Esophagus squamous epithelium (tissue), 5 donors: Measurements from ENCODE around the gene ZNF445. TPM values are rescaled to one million over a fixed set of nuclear protein-coding genes. Genes with fewer than 3 reads are reported as not detected.

Source experiments
- DNase-seq: peaks from one replicate; lab custom pipeline; 2025; lab: John Stamatoyannopoulos, UW
- H3K27ac ChIP-seq, 4 donors: fragments of 200-600 bp; sonication (generic); one replicate each; pipeline ENCODE4 v1.5.1; 2016 to 2019; ENCODE audit warnings: mild to moderate bottlenecking in 1 of 4
- H3K27me3 ChIP-seq, 4 donors: fragments of 200-600 bp; sonication (generic); 1 replicate in 3 of 4; 2 replicates in 1 of 4; pipeline versions ENCODE4 v1.5.1 to v1.6.0; 2017 to 2021; ENCODE audit warnings: antibody characterized with exemption in 1 of 4
- H3K36me3 ChIP-seq, 3 donors: fragments of 200-600 bp; sonication (generic); one replicate each; pipeline ENCODE4 v1.5.1; 2016 to 2019
- H3K4me1 ChIP-seq, 3 donors: fragments of 200-600 bp; sonication (generic); one replicate each; pipeline ENCODE4 v1.5.1; 2017 to 2019
- H3K4me3 ChIP-seq, 4 donors: fragments of 200-600 bp; sonication (generic); 1 replicate in 3 of 4; 2 replicates in 1 of 4; pipeline ENCODE4 v1.5.1; 2016 to 2019; ENCODE audit warnings: mild to moderate bottlenecking in 2 of 4, moderate library complexity in 1 of 4
- H3K9me3 ChIP-seq, 3 donors: fragments of 200-600 bp; sonication (generic); one replicate each; pipeline ENCODE4 v1.5.1; 2016 to 2019
- CTCF ChIP-seq, 6 experiments: fragments of 450-650 bp in 4 of 6; fragments of 200-600 bp in 2 of 6; sonication (generic) in 2 of 6; IDR thresholded peaks; one replicate each; pipeline ENCODE4 v1.5.1; 2016 to 2019; ENCODE audit warnings: antibody characterized with exemption in 6 of 6, mild to moderate bottlenecking in 4 of 6, moderate library complexity in 4 of 6
- POLR2A ChIP-seq, 4 donors: fragments of 450-650 bp; IDR thresholded peaks; one replicate each; pipeline ENCODE4 v1.6.1; 2017; ENCODE audit warnings: antibody characterized with exemption in 4 of 4, mild to moderate bottlenecking in 4 of 4, moderate library complexity in 3 of 4
- WGBS, 2 donors: methylation state at CpG; one replicate each; pipeline ENCODE4 v1.1.5; 2018; 5-methylcytosine and 5-hydroxymethylcytosine counted together
- intact Hi-C: fragments of 100-400 bp; cut with DNase I; formaldehyde crosslinking; loops from one replicate; pipeline ENCODE4 v1.15.0; 2022
- total RNA-seq, 4 donors: library from RNA; depleted of rRNA; stranded (reverse); fragments of >200 nt; gene quantifications; one replicate each; pipeline ENCODE4 v1.1.0, GENCODE V29; 2016
- donor health status: DM: yes; HTN: yes; CAD: no.

Gene ZNF445
- total RNA-seq, 4 donors from 2014 or later: 3.2 to 6.9 (median 4.6) TPM

DNA sequence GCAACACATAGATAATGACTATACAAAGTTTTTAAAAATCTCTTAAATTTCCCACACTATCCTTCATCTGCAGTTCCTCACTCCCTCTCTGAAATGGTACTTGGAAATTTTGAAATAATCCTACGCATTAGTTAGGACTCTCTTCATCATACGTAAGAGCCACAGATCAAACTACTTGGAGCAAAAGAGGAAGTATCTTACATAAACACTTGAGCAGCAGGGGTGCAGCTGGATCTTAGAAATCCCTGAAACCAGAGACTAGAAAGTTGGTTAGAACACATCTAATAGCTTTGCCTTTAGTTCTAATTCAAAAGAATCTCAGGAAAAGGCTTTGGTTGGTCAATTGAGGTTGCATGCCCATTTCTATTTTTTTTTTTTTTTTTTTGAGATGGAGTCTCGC lies 38.8 kb upstream of the ZNF445 start:
- Histone ChIP-seq H3K4me3 (no peak overlapping the region), H3K27me3 (peaks cover 0 to 18% (median 0%) of the 10 kb centered on the region in 4 donors), H3K4me1 (peaks cover 0 to 4% (median 3%) of the 10 kb centered on the region in 3 donors), H3K36me3 (no peaks in the 10 kb centered on the region), H3K9me3 (no peaks in the 10 kb centered on the region), H3K27ac (no peak overlapping the region)
- intact Hi-C loops: no loop called here
- no peak for DNase-seq
- TF ChIP-seq CTCF (IDR thresholded peaks at IDR 0.05) (no peak), POLR2A (IDR thresholded peaks at IDR 0.05) (no peak)
- 67 to 70% methylated on average over 2 of the region's 3 CpGs for WGBS, 2 donors

- H3K27me3 ChIP-seq: no peaks in the 10 kb centered on the region
- no peak overlapping the region for H3K27ac ChIP-seq
- intact Hi-C loops: no loop called here
- WGBS, 2 donors: 14 to 27% methylated on average over 2 to 3 of the region's 3 CpGs
- no peak for TF ChIP-seq CTCF (IDR thresholded peaks at IDR 0.05)
- no peak for TF ChIP-seq POLR2A (IDR thresholded peaks at IDR 0.05)
- DNase-seq: no peak
- H3K4me3 ChIP-seq: no peak overlapping the region
- H3K9me3 ChIP-seq: no peaks in the 10 kb centered on the region
- H3K36me3 ChIP-seq: no peaks in the 10 kb centered on the region
- H3K4me1 ChIP-seq: peaks cover 0 to 21% (median 12%) of the 10 kb centered on the region in 3 donors
These were observed 36.0 kb upstream of the ZNF445 start for GRCh38 chr3:44513513-44513912.

DNA sequence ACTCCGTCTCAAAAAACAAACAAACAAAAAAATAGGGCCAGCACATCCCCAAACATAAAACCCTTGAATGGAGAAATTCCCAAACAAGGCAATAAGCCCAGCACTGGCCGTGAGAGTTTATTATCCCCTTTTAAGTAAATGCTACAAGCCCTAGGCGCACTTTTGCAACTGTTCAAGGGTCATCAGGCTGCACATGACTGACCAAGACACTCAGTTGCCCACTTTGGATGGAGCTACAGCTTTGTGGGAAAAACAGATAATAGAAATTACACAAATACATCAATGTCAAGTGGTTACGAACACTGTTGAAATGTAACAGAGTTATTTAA lies 33.7 kb upstream of the ZNF445 start:
- no peaks in the 10 kb centered on the region for H3K27me3 ChIP-seq
- peak overlapping the region; percentile 86 to 94 (median 92) for H3K27ac ChIP-seq
- no peaks in the 10 kb centered on the region for H3K9me3 ChIP-seq
- 33 to 41% methylated on average over 4 of the region's 4 CpGs for whole genome bisulfite sequencing, 2 donors
- H3K4me3 ChIP-seq: peak overlapping the region; percentile 85 to 98 (median 92)
- intact Hi-C loops: no loop called here
- peaks cover 0 to 26% (median 14%) of the 10 kb centered on the region in 3 donors for H3K4me1 ChIP-seq
- TF ChIP-seq CTCF (IDR thresholded peaks at IDR 0.05) (no peak), POLR2A (IDR thresholded peaks at IDR 0.05) (no peak)
- peaks cover 0 to 13% (median 0%) of the 10 kb centered on the region in 3 donors for H3K36me3 ChIP-seq
- DNase-seq: no peak

GRCh38 chr3:44510000-44510368 lies 32.5 kb upstream of the ZNF445 start:
- WGBS, 2 donors: 0% methylated on average over 6 of the region's 6 CpGs
- peaks cover 0 to 24% (median 0%) of the 10 kb centered on the region in 3 donors for H3K36me3 ChIP-seq
- DNase-seq: no peak
- peak overlapping the region; percentile 85 to 98 (median 92) for H3K4me3 ChIP-seq
- TF ChIP-seq CTCF (IDR thresholded peaks at IDR 0.05) (no peak), POLR2A (IDR thresholded peaks at IDR 0.05) (no peak)
- H3K27ac ChIP-seq: peak overlapping the region; percentile 86 to 94 (median 92)
- H3K9me3 ChIP-seq: no peaks in the 10 kb centered on the region
- no peaks in the 10 kb centered on the region for H3K27me3 ChIP-seq
- H3K4me1 ChIP-seq: peaks cover 0 to 26% (median 14%) of the 10 kb centered on the region in 3 donors
- intact Hi-C loops: no loop called here

DNA sequence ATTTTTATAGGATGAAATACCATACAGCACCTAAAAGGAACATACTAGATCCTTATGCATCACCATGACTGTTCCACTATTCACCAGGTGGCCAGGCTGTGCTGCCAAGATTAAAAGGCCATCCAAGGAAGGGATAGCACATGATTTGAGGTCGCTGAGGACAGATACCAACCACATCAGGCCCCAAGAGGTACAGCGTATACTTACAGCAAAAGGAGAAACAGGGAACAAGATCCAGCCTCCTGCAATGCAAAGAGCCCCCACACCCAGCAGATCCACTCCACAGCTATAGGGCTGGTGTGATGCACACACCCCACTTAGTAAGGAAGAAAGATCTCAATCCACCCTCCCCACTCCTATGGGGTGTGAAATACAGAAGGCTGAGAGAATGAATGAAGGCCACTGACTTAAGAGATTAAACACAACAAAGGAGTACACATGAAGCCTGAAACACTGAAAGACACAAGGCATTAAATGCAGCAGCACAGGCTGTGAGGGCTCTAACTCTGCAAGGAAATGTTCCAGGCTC lies 32.0 kb upstream of the ZNF445 start:
- Histone ChIP-seq H3K36me3 (peaks cover 0 to 24% (median 0%) of the 10 kb centered on the region in 3 donors), H3K4me3 (peak overlapping the region; percentile 85 to 98 (median 92)), H3K9me3 (peaks cover 0 to 4% (median 0%) of the 10 kb centered on the region in 3 donors), H3K4me1 (peaks cover 0 to 26% (median 14%) of the 10 kb centered on the region in 3 donors), H3K27ac (peak overlapping the region in 2 of 4 donors; percentile 92 to 94), H3K27me3 (no peaks in the 10 kb centered on the region)
- DNase-seq: no peak
- WGBS, 2 donors: 59 to 70% methylated on average over 2 of the region's 2 CpGs
- TF ChIP-seq CTCF (IDR thresholded peaks at IDR 0.05) (no peak), POLR2A (IDR thresholded peaks at IDR 0.05) (no peak)
- intact Hi-C loops: no loop called here
